ENCODE measurements around the gene TNK2. TPM values are rescaled to one million over a fixed set of nuclear protein-coding genes. Genes with fewer than 3 reads are reported as not detected.

TNK2 gene
- total and polyA plus RNA-seq, 2 of the 8 experiments (the other 6 are each of a cell fraction or from before 2014, with no cell fraction given), result 10.4 to 33.9 TPM

- TF ChIP-seq CHD7 (IDR thresholded peaks at IDR 0.05; ENCODE audit: insufficient replicate concordance, low read length) (no peak), KDM4A (IDR thresholded peaks at IDR 0.05; ENCODE audit: low read depth, low read length, severe bottlenecking) (no peak), SIRT6 (IDR thresholded peaks at IDR 0.05; ENCODE audit: low read length) (no peak), CBX5 (IDR thresholded peaks at IDR 0.05; ENCODE audit: low read depth, low read length) (no peak), GTF2F1 (IDR thresholded peaks at IDR 0.05; ENCODE audit: borderline replicate concordance, low read depth, low read length) (no peak), NANOG (IDR thresholded peaks at IDR 0.05; ENCODE audit: insufficient read depth, low read depth, low read length, poor library complexity, severe bottlenecking) (no peak), BACH1 (IDR thresholded peaks at IDR 0.05; ENCODE audit: low read length) (peak; percentile 6; the same call in 1 of the 2 replicates), SIX5 (IDR thresholded peaks at IDR 0.05; ENCODE audit: low read depth, low read length) (no peak), TCF12 (IDR thresholded peaks at IDR 0.05; ENCODE audit: low read depth, low read length) (0 out of 2 replicates have a peak, but pooled peaks have one; percentile 69), RAD21 (IDR thresholded peaks at IDR 0.05 in 1 of 2, conservative IDR thresholded peaks at IDR 0.05 in 1 of 2; ENCODE audit: low read depth in 2 of 2, low read length in 2 of 2) (peak; percentile 80 to 88)
Observed at GRCh38 chr3:195914648-195915473, 6.5 kb upstream of the TNK2 start (continued).
